ENCODE results near the gene MDM2.
"Not testable (repeated sequence)": the region's sequence is repeated elsewhere in the genome, so short reads cannot be mapped to it uniquely, and the experiment has no call there.

GRCh38 chr12:68810027-68810389, 2.0 kb downstream of the MDM2 start:
- TF ChIP-seq CTCF, POLR2A (IDR thresholded peaks at IDR 0.05): not testable (repeated sequence)

Data from esophagus squamous epithelium (tissue), 4 donors.